ENCODE measurements around the gene DDX27.

The DDX27 gene

DNA sequence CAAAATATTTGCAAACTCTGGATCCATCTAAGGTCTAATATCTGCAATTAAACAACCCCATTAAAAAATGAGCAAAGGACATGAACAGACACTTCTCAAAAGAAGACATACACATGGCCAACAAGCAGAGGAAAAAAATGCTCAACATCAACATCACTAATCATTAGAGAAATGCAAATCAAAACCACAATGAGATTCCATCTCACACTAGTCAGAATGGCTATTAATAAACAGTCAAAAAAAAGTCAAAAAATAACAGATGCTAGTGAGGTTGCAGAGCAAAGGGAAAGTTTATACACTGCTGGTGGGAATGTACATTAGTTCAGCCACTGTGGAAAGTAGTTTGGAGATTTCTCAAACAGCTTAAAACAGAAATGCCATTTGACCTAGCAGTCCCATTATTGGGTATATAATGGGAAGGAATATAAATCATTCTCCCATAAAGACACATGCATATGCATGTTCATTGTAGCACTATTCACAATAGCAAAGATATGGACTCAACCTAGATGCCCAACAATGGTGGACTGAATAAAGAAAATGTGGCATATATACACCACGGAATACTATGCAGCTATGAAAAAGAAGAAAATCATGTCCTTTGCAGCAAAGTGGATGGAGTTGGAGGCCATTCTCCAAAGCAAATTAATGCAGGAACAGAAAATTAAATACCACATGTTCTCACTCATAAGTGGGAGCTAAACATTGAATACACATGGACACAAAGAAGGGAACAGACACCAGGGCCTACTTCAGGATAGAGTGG, 49.6 kb downstream of the DDX27 start:
- no peak overlapping the region for H3K4me3 ChIP-seq
- DNase-seq, result no peak
- no peaks in the 10 kb centered on the region for H3K27me3 ChIP-seq
- no peaks in the 10 kb centered on the region for H3K9me3 ChIP-seq
- peaks cover 0 to 58% (median 31%) of the 10 kb centered on the region in 4 donors for H3K4me1 ChIP-seq
- H3K36me3 ChIP-seq, result peaks cover 69 to 74% (median 74%) of the 10 kb centered on the region in 3 donors
- TF ChIP-seq, protein P1, sequence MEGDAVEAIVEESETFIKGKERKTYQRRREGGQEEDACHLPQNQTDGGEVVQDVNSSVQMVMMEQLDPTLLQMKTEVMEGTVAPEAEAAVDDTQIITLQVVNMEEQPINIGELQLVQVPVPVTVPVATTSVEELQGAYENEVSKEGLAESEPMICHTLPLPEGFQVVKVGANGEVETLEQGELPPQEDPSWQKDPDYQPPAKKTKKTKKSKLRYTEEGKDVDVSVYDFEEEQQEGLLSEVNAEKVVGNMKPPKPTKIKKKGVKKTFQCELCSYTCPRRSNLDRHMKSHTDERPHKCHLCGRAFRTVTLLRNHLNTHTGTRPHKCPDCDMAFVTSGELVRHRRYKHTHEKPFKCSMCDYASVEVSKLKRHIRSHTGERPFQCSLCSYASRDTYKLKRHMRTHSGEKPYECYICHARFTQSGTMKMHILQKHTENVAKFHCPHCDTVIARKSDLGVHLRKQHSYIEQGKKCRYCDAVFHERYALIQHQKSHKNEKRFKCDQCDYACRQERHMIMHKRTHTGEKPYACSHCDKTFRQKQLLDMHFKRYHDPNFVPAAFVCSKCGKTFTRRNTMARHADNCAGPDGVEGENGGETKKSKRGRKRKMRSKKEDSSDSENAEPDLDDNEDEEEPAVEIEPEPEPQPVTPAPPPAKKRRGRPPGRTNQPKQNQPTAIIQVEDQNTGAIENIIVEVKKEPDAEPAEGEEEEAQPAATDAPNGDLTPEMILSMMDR (IDR thresholded peaks at IDR 0.05), result no peak
- intact Hi-C loops (cut with DNase I; ENCODE audit: low total_unique reads), result no loop called here
- no peak overlapping the region for H3K27ac ChIP-seq

DNA sequence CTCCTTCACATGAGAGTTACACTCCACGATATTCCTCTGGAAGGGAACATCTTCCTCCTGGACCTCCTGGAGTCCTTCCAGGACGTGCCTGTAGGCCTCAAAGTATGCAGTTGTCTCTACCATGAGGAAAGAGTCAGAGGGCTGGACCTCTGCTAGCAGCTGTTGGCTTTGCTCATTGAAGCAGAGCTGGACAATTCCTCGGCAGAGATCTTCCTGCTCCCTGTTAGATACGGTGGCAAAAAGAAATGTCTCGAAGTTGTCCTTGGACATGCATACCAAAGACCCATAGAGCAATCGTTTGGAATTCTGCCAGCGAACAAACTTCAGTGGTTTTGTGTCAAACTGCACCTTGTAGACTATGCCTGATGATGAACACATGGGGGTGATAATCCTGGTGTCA, 51.0 kb downstream of the DDX27 start:
- peaks cover 64 to 72% (median 65%) of the 10 kb centered on the region in 3 donors for H3K36me3 ChIP-seq
- H3K9me3 ChIP-seq, result no peaks in the 10 kb centered on the region
- H3K4me1 ChIP-seq, result peaks cover 0 to 64% (median 33%) of the 10 kb centered on the region in 4 donors
- intact Hi-C loops (cut with DNase I; ENCODE audit: low total_unique reads), result no loop called here
- DNase-seq, result no peak
- no peaks in the 10 kb centered on the region for H3K27me3 ChIP-seq
- H3K4me3 ChIP-seq, result no peak overlapping the region
- H3K27ac ChIP-seq, result no peak overlapping the region
- TF ChIP-seq, protein P1 (IDR thresholded peaks at IDR 0.05), result no peak

DNA sequence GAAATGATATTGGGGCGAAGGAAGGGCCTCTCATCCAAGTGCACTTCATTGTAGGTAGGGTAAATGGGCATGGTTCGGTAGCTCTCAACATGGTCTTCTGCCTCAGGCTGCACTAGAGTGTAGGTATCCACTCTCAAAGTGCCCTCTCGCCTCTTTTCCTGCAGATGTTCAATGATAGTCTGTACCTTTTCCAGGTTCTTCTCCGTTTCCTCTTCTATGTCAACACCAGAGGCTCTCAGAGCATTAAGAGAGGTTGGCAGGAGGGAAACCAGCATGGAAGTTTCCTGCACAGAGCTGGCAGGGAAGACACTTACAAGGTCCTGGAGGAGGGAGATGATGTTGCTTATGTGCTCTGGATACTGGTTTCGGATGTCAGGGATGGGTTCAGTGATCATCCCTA, 51.5 kb downstream of the DDX27 start:
- Histone ChIP-seq H3K27me3 (no peaks in the 10 kb centered on the region), H3K36me3 (peaks cover 59 to 71% (median 62%) of the 10 kb centered on the region in 3 donors), H3K27ac (no peak overlapping the region), H3K4me1 (peaks cover 0 to 69% (median 38%) of the 10 kb centered on the region in 4 donors), H3K9me3 (no peaks in the 10 kb centered on the region), H3K4me3 (no peak overlapping the region)
- intact Hi-C loops (cut with DNase I; ENCODE audit: low total_unique reads), result no loop called here
- TF ChIP-seq, protein P1 (IDR thresholded peaks at IDR 0.05), result no peak
- no peak for DNase-seq

DNA sequence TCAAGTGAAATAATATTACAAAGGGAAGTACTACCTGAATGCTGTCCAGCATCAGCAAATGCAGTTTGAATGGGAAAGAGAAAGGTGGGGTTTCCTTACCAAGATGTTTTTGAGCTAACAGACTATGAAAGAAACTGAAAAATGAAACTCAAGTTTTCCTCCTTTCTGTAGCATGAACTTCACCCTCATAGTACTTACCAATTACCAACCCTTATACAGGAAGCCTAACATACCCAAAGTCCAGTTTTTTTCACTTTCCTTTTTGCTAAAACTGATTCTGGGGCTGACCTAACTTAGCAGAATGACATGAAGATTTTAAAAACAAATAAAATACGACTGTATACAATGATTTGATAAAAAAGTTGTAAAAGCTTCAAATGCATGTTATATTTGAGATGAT, 53.4 kb downstream of the DDX27 start:
- TF ChIP-seq, protein P1 (IDR thresholded peaks at IDR 0.05), result no peak
- Histone ChIP-seq H3K4me3 (no peak overlapping the region), H3K27ac (no peak overlapping the region), H3K4me1 (peaks cover 0 to 61% (median 38%) of the 10 kb centered on the region in 4 donors), H3K9me3 (no peaks in the 10 kb centered on the region), H3K36me3 (peaks cover 52 to 68% (median 55%) of the 10 kb centered on the region in 3 donors), H3K27me3 (no peaks in the 10 kb centered on the region)
- intact Hi-C loops (cut with DNase I; ENCODE audit: low total_unique reads), result no loop called here
- DNase-seq, result no peak

DNA sequence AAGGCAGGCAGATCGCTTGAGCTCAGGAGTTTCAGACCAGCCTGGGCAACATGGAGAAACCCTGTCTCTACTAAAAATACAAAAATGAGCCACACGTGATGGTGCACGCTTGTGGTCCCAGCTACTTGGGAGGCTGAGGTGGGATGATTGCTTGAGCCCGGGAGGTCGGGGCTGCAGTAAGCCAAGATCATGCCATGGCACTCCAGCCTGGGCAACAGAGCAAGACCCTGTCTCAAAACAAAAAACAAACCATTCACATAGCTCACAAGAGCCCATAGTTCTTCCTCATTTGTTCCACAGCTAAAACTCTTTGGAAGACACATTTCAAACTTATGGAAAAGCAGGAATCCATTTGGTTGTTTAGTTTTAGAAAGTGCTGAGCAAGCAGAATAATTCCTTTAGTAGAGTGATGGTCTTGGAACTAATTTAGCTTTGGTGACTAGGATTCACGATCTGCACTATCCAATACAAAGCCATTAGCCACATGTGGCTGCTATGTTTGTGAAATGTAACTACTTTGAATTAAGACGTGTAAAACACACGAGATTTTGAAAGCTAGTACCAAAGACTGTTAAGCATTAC, 54.6 kb downstream of the DDX27 start:
- Histone ChIP-seq H3K27me3 (no peaks in the 10 kb centered on the region), H3K36me3 (peaks cover 51 to 71% (median 53%) of the 10 kb centered on the region in 3 donors), H3K9me3 (no peaks in the 10 kb centered on the region), H3K4me3 (no peak overlapping the region), H3K4me1 (peaks cover 0 to 49% (median 33%) of the 10 kb centered on the region in 4 donors), H3K27ac (no peak overlapping the region)
- TF ChIP-seq, protein P1 (IDR thresholded peaks at IDR 0.05), result no peak
- DNase-seq, result no peak
- intact Hi-C loops (cut with DNase I; ENCODE audit: low total_unique reads), result no loop called here
